GM21825 (cell line): ENCODE data around the gene DNAH17.

ENCODE experiments used
- ATAC-seq: cut with Tn5 transposase; IDR thresholded peaks from one replicate; pipeline ENCODE4 v1.9.1; 2021; ENCODE audit warnings: mild to moderate bottlenecking, moderate library complexity; ENCODE audit not compliant: unreplicated experiment

Gene DNAH17

DNA sequence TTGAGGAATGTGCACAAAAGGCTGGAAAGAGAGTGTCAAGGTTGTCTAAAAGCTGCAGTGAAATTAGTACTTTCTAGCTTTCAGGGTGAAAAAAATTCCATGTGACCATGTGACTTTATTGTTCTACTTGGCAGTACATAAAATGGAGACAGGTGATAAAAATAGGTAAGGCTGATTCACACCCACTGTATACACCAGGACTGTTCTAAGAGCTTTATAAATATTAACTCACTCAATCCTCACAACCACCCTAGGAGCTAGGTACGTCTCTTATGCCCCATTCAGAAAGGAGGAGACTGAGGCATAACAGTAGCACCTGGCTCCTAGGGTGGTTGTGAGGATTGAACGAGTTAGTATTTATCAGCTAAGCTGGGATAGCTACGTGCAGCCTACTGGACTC lies 28.2 kb upstream of the DNAH17 start:
- no peak for ATAC-seq

DNA sequence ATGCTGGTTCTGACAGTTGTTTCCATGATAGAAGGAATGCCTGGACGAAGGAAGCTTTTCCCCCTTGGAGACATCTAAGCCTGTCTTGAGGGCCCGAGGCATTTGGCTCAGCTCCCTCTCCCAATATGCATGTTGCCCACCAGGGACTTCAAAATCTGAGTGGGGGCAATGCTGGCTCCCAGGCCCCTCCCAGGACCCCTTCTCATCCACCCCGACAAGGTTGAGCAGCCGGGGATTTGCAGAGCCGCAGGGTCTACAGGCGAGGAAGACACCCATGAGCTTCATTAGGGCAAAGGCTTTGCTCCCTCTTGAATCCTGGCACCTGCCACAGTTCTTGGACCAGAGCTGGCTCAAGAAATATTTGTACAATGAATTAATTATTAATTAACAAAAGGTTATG lies 25.1 kb upstream of the DNAH17 start:
- no peak for ATAC-seq

DNA sequence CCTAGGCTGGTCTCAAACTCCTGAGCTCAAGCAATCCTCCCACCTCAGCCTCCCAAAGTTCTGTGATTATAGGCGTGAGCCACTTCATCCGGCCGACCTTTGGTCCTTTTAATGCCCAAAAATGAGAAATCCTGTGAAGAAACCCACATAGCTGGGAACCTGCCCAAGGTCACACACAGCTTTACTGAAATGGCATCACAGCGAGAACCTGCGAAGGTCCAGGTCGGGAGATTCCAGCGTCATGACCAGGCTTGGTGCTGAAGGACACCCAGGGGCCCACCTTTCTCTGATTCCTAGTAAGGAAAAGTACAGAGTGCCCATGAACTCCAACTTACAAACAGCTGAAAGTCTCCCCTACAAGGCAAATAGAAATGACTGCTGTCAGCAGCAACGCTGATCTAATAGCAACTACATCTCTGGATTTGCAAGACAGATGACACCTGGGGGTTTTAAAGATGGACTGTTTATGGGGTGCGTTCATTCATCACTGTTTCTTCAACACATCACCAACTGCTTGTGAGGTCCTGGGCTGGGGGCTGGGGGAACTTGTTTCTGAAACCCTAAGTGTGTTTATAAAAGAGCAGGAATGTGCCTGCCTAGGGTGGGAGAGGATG lies 24.5 kb upstream of the DNAH17 start:
- ATAC-seq, result no peak

DNA sequence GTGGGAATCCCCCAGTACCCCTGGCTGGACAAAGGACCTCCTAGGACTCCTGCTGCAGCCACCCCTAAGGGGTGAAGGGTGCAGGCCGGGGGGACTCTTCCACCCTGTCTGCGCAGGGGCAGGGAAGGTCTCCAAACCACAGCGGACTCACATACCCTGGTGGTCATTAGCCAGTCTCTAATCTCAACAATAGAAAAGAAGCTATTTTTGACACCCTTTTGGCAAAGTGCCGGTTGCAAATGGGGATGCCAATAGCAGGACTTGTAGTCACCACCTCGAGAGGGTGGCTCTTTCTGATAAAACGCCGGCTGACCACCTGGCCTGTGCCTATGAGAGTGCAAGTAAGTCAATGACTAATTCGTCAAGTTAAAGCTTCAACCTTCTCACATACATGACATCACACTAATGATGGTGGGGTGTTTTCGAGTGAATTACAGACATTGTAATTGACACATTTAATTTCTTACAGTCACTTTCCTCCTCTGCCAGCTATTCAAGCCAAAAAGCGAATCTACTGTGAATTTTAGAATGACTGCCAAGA lies 23.1 kb upstream of the DNAH17 start:
- no peak for ATAC-seq

DNA sequence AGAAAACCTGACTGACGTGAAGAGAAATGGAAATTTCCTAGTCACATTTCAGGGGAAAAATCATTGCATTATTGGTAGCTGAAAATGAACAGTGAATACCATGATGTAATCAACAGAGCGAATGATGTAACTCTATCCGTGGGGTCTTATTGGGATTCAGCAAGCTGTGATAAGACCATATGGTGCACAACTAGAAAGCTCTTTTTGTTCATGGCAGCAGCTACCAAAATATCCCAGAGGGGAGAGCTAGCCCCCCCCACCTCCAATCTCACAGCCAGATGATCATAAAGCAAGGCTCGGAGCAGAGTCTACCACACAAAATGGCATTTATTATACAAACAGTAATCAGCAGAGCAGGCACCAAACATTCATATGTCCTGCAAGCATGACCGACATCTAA lies 22.2 kb upstream of the DNAH17 start:
- no peak for ATAC-seq

DNA sequence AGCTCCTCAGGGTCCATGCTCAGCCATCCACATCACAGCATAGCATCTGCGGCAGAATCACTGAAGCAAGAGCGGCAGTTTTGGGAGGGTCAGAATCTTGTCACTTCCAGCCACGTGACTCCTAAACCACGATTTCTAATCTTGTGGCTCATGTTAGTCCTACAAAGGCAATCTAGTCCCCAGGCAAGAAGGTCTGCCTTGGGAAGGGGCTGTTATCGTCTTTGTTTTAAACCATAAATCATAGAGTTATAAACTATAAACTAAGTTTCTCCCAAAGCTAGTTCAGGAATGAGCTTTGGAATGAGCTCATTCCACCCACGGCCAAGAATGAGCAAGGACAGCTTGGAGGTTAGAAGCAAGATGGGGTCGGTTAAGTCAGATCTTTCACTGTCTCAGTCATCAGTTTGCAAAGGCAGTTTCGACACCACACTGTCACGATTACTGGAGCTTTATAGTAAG lies 20.8 kb upstream of the DNAH17 start:
- no peak for ATAC-seq

DNA sequence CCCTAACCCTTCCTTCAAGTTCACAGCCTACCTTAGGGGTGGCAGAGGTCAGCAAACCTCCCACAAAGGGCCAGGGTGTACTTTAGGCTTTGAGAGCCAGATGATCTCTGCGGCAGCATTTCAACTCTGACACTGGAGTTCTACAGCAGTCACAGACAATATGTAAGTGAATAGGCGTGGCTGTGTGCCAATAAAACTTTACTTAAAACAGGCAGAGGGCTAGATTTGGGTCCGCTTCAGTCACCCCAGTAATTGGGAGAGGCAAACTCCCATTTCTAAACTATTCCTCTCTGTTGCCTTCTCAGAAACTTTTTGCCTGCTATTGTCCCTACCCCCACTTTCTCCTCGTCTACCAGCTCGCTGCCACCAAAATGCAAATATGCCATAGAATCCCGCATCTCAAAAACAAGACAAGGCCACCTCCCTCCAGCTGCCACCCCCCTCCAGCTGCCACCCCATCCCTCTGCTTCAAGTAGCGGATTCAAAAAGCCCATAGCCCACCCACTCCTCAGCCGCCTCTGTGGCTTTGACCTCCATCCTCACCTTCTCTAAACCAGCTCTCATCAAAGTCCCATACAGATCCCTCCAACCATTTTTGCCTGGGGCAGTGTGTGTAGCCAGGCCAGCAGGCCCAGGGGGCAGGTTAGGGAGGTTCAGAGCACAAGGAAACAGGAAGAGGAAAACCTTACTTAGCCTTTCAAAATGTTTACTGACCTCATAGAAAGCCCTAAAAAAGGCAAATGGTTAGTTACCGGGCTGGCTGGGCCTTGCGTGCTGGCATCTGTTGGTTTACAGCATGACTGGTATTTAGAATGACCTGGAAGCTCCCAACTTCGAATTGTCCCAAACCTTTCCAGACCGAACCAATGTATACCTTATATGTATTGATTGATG lies 19.9 kb upstream of the DNAH17 start:
- no peak for ATAC-seq

DNA sequence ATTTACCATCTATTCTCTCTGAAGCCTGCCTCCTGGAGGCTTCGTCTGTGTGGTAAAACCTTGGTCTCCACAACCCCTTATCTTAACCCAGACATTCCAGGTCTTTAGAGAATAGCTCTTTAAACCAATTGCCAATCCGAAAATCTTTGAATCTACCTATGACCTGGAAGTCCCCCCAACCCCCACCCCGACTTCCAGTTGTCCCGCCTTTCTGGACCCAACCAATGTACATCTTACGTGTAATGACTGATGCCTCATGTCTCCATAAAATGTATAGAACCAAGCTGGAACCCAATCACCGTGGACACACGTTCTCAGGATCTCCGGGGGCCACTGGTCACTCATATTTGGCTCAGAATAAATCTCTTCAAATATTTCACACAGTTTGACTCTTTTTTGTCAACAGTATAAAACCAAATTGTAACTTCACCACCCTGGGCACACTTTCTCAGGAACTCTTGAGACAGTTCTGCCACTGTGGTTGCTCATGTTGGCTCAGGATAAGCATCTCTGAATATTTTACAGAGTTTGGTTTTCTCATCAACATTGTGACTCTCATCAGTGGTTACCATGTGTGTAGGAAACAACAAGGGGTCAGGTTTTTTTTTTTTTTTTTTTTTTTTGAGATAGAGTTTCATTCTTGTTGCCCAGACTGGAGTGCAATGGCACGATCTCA lies 18.1 kb upstream of the DNAH17 start:
- no peak for ATAC-seq

DNA sequence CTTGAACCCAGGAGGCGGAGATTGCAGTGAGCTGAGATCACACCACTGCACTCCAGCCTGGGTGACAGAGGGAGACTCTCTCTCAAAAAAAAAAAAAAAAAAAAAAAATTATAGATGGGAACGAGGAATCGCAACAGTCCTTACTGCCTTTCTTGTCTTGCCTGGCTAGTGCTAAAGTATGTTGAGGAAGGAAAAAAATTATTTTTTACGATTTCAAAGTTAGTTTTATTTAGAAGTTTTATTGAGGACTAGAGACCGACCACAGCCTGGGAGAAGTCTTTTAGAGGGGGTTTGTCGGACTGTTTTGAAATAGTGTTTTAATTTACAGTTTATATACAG lies 15.8 kb upstream of the DNAH17 start:
- no peak for ATAC-seq

DNA sequence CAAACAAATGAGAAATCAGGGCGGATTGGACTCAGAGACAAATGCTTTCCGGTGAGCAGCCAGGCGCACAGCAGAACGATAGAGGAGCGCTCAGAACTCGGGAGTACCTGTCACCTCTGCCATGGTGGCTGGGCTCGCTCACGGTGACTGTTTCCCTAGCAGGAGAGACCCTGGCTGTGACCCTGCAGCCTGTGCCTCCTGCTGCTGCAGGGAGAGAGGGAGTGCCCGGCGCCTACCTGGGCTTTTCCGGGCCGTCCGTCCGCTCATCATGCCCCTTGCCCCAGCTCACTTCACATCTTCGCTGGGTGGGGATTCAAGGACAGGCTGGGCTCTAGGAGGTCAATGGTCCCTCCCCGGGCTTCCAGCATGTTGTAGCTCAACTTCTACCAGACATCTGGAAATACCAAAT lies 14.1 kb upstream of the DNAH17 start:
- no peak for ATAC-seq

DNA sequence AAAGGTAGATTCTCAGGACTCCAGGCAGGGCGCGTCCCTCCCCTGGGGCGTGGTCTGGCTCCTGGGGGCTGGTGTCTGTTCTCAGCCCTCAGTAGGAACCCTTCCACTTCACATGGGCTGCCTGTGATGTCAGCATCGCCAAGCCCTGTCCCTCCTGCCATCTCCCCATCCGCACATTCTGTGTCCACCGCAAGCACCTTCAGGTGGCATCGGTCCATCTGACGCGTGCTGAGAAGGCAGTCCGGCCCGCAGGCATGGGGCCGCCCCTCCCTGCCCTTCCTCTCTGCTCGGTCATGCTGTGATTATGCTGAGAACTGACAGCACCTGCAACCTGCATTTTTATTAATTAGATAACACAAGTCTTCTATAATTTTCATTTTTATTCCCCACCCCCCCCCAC lies 12.7 kb upstream of the DNAH17 start:
- no peak for ATAC-seq

DNA sequence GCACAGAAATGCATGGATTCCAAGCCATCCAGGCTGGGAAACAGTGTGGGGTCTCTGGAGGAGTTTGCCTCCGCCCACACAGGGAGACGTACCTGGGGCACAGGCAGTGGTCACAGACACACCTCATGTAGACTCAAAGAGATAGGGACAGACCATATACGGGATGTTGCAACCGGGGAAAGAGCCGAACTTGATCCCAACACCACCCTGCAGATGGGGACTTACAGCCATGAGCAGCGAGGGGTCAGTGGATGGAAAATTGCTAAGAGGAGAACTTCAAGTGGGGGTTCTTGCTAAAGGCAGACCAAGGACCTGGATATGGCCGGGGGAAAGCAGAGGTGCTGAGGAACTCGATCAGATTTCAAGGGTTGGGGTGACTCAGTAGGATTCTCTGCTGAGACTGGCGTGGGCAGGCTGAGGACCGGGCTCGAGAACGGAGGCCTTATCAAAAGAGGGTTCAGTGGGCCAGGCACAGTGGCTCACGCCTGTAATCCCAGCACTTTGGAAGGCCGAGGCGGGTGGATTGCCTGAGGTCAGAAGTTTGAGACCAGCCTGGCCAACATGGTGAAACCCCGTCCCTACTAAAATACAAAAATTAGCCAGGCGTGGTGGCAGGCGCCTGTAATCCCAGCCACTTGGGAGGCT lies 12.0 kb upstream of the DNAH17 start:
- ATAC-seq, result no peak

DNA sequence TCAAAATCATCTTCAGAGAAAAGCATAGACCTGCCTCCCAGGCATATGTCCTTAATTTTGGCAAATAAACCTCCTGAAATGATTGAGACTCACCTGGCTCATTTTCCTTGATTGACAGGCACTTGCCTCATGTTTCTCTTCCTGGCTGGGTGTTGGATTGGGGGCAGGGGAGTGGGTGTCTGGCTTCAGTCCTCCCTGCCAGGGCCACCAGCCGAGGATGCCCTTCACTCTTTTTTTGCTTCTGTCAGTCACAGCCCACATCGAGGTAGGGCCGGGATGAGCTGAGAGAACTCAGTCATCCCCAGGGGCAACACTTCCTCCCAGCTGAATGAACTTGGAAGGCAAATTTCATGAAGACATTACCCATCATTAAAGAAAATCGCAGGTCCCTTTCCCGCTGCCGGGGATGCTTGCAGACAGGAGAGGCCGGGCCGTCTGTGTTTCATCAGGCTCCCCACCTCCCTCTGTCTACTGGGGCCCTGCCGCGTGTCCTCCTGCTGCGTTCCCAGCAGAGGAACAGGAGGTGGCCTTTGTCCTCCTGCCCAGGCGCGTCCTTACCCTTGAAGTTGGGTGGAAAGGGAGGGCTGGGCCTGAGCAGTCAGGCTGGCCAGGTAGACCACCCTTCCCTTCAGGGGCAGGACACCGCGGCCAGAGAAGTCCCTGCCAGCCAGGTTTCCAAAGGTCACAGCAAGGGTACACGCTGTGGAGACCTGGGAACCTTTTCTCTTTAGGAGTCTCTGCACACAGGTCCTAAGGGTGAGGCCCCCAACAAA lies 11.2 kb upstream of the DNAH17 start:
- no peak for ATAC-seq

DNA sequence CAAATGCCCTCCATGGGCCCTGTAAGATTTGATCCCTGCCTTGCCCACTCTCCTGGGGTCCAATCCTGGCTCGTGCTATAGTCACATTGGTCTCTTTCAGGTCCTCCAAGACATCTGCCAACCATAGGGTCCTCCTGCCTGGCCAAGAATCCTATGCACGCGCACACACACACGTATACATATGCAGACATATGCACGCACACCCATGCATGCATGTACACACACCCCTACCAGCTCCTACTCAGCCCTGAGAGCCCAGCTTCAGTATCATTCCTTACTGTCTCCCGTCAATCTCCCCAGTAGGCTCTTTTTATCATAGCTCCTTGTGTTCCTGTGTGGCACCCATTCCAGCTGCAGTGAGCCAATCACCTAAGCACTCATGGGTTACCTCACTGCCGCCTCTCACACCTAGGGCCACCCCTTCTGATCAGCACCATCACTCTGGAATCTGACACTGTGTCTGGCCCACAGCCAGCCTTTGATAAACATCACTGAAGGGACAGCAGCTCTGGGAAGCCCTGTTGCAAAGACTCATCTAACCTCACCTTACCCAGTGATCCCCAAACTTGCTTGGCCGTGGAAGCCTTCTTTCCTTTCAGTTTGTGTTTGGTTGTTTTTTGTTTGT lies 7.9 kb upstream of the DNAH17 start:
- no peak for ATAC-seq

DNA sequence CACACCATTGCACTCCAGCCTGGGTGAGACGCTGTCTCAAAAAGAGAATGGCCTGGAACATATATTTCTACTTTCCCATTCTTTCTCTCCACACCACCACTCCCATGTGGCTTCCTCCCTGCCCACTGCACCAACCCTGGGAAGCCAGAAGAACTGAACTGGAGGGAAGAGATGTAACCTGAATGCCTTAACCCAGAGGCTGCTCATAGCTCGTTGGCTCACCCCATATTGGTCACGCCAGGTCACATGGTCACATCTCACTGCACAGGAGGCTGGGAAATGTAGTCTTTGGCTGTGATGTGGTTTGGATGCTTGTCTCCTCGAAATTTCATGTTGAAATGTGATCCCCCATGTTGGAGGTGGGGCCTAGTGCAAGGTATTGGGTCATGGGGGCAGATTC lies 5.9 kb upstream of the DNAH17 start:
- ATAC-seq, result no peak

DNA sequence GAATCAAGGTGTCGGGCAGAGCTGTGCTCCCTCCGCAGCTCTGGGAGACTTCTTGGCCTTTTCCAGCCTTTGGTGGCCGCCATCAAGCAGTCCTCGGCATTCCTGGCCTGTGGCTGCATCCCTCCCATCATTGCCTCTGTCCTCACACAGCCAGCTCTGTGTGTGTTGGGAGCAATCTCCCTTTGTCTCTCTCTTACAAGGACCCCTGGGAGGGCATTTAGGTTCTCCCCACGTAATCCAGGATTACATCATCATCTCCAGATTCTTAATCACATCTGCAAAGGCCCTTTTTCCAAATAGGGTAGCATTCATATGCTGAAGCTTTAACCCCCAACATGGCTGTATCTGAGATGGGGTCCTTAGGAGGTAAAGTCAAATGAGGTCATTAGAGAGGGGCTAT lies 4.1 kb upstream of the DNAH17 start:
- no peak for ATAC-seq

DNA sequence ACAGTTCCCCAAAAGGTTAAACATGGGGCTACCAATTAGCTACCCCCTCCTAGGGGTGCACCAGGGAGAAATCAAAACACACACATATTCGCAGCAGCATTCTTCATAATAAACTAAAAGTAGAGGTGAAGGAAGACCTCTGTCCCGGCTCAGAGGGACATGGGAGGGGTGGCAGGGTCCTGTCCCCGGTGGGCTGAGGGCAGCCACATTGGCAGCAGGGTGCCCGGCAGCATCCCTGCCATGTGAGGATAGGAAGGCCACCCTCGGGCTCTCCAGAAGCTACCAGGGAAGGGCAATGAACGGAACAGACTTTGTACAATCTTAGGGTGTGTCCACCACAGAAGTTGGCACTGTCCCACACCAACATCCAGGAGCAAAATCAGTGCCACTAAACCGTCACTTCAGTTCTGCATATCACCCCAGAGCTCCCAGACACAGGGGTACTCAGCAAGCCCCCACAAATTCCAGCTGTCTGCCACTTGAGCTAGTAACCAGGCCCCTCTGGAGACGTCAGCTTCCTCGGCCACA lies 3.1 kb upstream of the DNAH17 start:
- ATAC-seq, result no peak

DNA sequence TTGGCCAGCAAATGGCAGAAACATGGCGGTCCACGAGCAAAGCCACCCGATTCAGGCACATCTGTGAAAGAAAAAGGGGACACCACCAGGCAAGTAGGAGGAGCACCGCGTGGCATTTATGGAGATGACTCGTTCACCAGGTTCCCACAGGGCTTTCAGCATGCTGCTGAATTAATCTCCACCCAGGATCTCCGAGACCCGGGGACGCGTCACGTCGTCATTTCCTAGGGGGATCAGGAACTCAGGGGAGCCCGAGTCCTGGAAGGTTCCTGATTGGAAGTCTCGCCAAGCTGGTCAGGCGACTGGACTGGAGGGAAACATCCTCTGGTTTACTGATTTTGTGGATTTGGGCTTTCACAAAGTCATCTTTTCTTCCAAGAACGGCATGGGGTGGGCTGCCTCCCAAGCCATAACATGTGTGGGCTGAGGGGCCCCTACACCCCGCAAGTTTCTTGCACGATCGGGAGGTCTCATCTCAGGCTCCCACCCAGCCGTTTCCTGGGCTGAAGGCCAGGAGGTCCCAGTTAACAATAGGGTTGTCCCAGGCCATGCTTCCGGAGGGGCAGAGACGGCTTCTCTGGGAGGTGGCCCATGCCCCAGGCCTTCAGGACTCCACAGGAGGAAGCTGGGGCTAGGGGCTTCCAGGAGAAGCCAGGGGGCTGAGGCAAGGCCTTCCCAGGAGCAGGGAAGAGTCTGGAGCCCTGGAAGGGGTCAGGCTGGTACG lies 645 bp downstream of the DNAH17 start:
- ATAC-seq, result no peak

DNA sequence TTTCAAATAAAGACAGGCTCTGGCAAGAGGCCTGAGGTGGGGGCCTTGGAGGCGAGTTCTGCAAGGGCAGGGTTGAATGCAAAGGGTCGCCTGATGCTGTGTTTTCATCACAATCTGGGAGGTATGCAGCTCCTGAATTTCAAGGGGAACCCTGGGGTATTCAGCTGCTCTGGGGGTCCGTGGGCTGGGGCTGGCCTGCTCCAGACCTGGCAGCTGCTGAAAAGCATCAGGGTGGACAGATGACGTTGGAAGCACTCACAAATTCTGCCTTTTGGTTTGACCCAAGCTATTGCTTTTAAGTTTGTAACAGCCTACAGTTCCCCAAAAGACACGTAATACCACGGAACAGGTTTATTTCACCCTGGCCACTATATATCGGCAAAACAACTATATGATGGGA lies 1.3 kb downstream of the DNAH17 start:
- no peak for ATAC-seq
